GM12878 (cell line): Measurements from ENCODE around the gene TTC39C. TPM values are rescaled to one million over a fixed set of nuclear protein-coding genes. Genes with fewer than 3 reads are reported as not detected.

Experiments used
- ATAC-seq: fragments of 200-7000 bp; cut with Tn5 transposase; 3 replicates; pipeline ENCODE4 v1.9.1; 2020; ENCODE audit warnings: mild to moderate bottlenecking, moderate library complexity
- BruUV-seq: library from RNA; stranded (reverse); fragments of 400-500 nt; replicated peaks from 2 replicates; lab custom pipeline; 2021; lab: Mats Ljungman, UMichigan
- CTCF ChIA-PET: fragments of 300-600 bp; sonication (Branson Sonifier 250); formaldehyde crosslinking; extraction: SDS; loops from one replicate; lab custom pipeline; 2021; ENCODE audit warnings: inconsistent platforms; lab: Yijun Ruan, JAX
- POLR2A ChIA-PET: fragments of 350-600 bp; formaldehyde crosslinking; extraction: SDS; loops from one replicate; lab custom pipeline; 2021; ENCODE audit warnings: inconsistent platforms; lab: Charles Lee
- RAD21 ChIA-PET: fragments of 300-600 bp; sonication (Branson Sonifier 250); formaldehyde crosslinking; loops from one replicate; lab custom pipeline; 2023; ENCODE audit warnings: antibody characterized with exemption; ENCODE audit not compliant: unreplicated experiment; lab: Charles Lee
- SMC1A ChIA-PET: fragments of 300-600 bp; sonication (Branson Sonifier 250); formaldehyde crosslinking; loops from one replicate; lab custom pipeline; 2023; ENCODE audit not compliant: unreplicated experiment, uncharacterized antibody; lab: Charles Lee
- DNase-seq: peaks from one replicate; pipeline ENCODE4 v3.0.0-alpha.2; 2011; ENCODE audit warnings: low read depth, low spot score
- FAIRE-seq: peaks from 3 replicates; lab custom pipeline; 2011; peaks lifted over from hg19 to GRCh38; lab: Jason Lieb, UNC
- H2AFZ ChIP-seq: 2 replicates; pipeline ENCODE4 v1.6.0; 2011; ENCODE audit warnings: low read depth, low read length, control low read depth; ENCODE audit not compliant: control insufficient read depth
- H3K27ac ChIP-seq: 2 replicates; pipeline ENCODE4 v1.5.1; 2011; ENCODE audit warnings: control low read depth; ENCODE audit not compliant: control insufficient read depth, insufficient read depth
- H3K27me3 ChIP-seq, 2 experiments: replicated peaks in 1 of 2; 2 replicates each; pipeline versions ENCODE4 v1.6.0 to v1.6.1; 2011; ENCODE audit warnings: low read length in 1 of 2; ENCODE audit not compliant: control insufficient read depth in 2 of 2, insufficient read depth in 2 of 2
- H3K36me3 ChIP-seq, 2 experiments: 2 replicates each; pipeline ENCODE4 v1.5.1; 2011; ENCODE audit warnings: low read length in 1 of 2; ENCODE audit not compliant: control insufficient read depth in 2 of 2, insufficient read depth in 2 of 2
- H3K4me1 ChIP-seq: 2 replicates; pipeline ENCODE4 v1.6.1; 2011; ENCODE audit warnings: mild to moderate bottlenecking, low read length, moderate library complexity, mixed read lengths; ENCODE audit not compliant: control insufficient read depth, insufficient read depth
- H3K4me2 ChIP-seq: 2 replicates; pipeline ENCODE4 v1.6.0; 2011; ENCODE audit warnings: control low read depth; ENCODE audit not compliant: control insufficient read depth, insufficient read depth
- H3K4me3 ChIP-seq: fragments of 200-600 bp; sonication (generic); 2 replicates; pipeline ENCODE4 v1.5.1; 2016
- H3K79me2 ChIP-seq: 2 replicates; pipeline ENCODE4 v1.6.0; 2011; ENCODE audit warnings: low read length; ENCODE audit not compliant: control insufficient read depth, insufficient read depth
- H3K9ac ChIP-seq: 2 replicates; pipeline ENCODE4 v1.8.0; 2011; ENCODE audit warnings: low read length, control low read depth, mixed read lengths; ENCODE audit not compliant: control insufficient read depth, insufficient read depth
- H3K9me3 ChIP-seq: replicated peaks from 3 replicates; pipeline ENCODE4 v1.5.1; 2011; ENCODE audit warnings: mild to moderate bottlenecking, low read length; ENCODE audit not compliant: control insufficient read depth, insufficient read depth
- H4K20me1 ChIP-seq: 2 replicates; pipeline ENCODE4 v1.6.0; 2011; ENCODE audit not compliant: control insufficient read depth, insufficient read depth
- BRCA1 ChIP-seq: IDR thresholded peaks from 2 replicates; pipeline ENCODE4 v1.6.1; 2011; ENCODE audit warnings: low read depth, low read length, improper control_type of control experiment
- CBX5 ChIP-seq: sonication (generic); IDR thresholded peaks from 2 replicates; pipeline ENCODE4 v1.6.1; 2016; ENCODE audit warnings: low read depth, moderate library complexity, mild to moderate bottlenecking, inconsistent platforms
- IRF3 ChIP-seq: fragments of 450-650 bp; IDR thresholded peaks from 2 replicates; pipeline ENCODE4 v1.6.1; 2014; ENCODE audit warnings: mild to moderate bottlenecking
- MTA3 ChIP-seq: IDR thresholded peaks from 2 replicates; pipeline ENCODE4 v1.6.1; 2012; ENCODE audit warnings: low read length, inconsistent platforms, borderline replicate concordance
- RCOR1 ChIP-seq: conservative IDR thresholded peaks from 2 replicates; pipeline ENCODE4 v1.6.1; 2012; ENCODE audit warnings: low read depth, low read length, improper control_type of control experiment
- USF2 ChIP-seq: IDR thresholded peaks from 2 replicates; pipeline ENCODE4 v1.6.1; 2011; ENCODE audit warnings: low read depth, low read length, improper control_type of control experiment, borderline replicate concordance
- ZBED1 ChIP-seq: IDR thresholded peaks from 2 replicates; pipeline ENCODE4 v1.6.1; 2016; ENCODE audit warnings: borderline replicate concordance
- ZNF592 ChIP-seq: fragments of 450-650 bp; IDR thresholded peaks from 2 replicates; pipeline ENCODE4 v1.6.1; 2017; ENCODE audit warnings: mild to moderate bottlenecking, moderate library complexity
- WGBS: methylation state at CpG from one replicate; pipeline ENCODE4 v1.1.6; 2016; ENCODE audit warnings: low lambda C conversion rate; ENCODE audit not compliant: insufficient replicate concordance, insufficient coverage; ENCODE audit errors: missing lambda C conversion rate; 5-methylcytosine and 5-hydroxymethylcytosine counted together
- in situ Hi-C: fragments of 300-500 bp; cut with MboI; formaldehyde crosslinking; loops from 9 replicates; pipeline ENCODE4 v1.14.3; 2018; ENCODE audit warnings: mixed read lengths
- intact Hi-C: fragments of 100-400 bp; cut with micrococcal nuclease; formaldehyde crosslinking; loops from one replicate; pipeline ENCODE4 v1.14.2; 2022; ENCODE audit not compliant: unreplicated experiment
- polyA plus RNA-seq, 11 experiments: library from polyadenylated mRNA; depleted of rRNA in 4 of 11; unstranded in 6 of 11; stranded (reverse) in 5 of 11; fragments of >200 nt; fragmentation: Nextera tagmentation in 4 of 11; fragmentation: Illumina TruSeq in 1 of 11; extraction: Ambion mirVana in 4 of 11; extraction: Trizol in 1 of 11; gene quantifications; 1 replicate in 1 of 11; 2 replicates in 10 of 11; pipeline versions ENCODE4 v1.2.1 to v1.2.3, GENCODE V29; 2011 to 2016; ENCODE audit warnings: inconsistent platforms in 2 of 11, missing spikeins in 2 of 11, low read depth in 1 of 11
- total RNA-seq, 4 experiments: library from RNA; depleted of rRNA in 3 of 4; stranded (reverse); fragments of >200 nt in 3 of 4; fragmentation: Illumina TruSeq in 1 of 4; extraction: Trizol in 1 of 4; gene quantifications; 2 replicates each; pipeline versions ENCODE4 v1.2.1 to v1.2.3, GENCODE V29; 2013 to 2021
- TF ChIP-seq, protein P1 (sequence below): fragments of 450-650 bp; formaldehyde crosslinking; IDR thresholded peaks from 2 replicates; pipeline ENCODE4 v1.5.0; 2022; ENCODE audit warnings: mild to moderate bottlenecking, missing genetic modification characterization

The TTC39C gene
- total and polyA plus RNA-seq, 10 of the 15 experiments (the other 5 are each of a cell fraction or from before 2014, with no cell fraction given), result 21.1 to 91.0 (median 64.8) TPM

GRCh38 chr18:23992941-23993280 is 21.6 kb upstream of the TTC39C start:
- no peak overlapping the region; the same call in 1 of the 2 replicates for H2AFZ ChIP-seq
- peak overlapping the region; percentile 18 for H3K4me3 ChIP-seq
- no peaks in the 10 kb centered on the region for H3K27me3 ChIP-seq
- FAIRE-seq, result peak; percentile 27
- no peaks in the 10 kb centered on the region for H4K20me1 ChIP-seq
- RAD21 ChIA-PET, result no interaction called here
- no peaks in the 10 kb centered on the region; the same call in 2 of the 3 replicates for H3K9me3 ChIP-seq
- H3K79me2 ChIP-seq, result peaks cover 17% of the 10 kb centered on the region
- peak overlapping the region; percentile 62 for H3K27ac ChIP-seq
- intact Hi-C loops, result no loop called here
- POLR2A ChIA-PET, result no interaction called here
- SMC1A ChIA-PET, result interaction anchor here (1.0 to 3.0 kb wide), 4 partner anchors 10 to 66 kb away, joined by 3 to 10 read pairs (median 5); no protein-coding TSS in a partner anchor
- H3K36me3 ChIP-seq, result no peaks in the 10 kb centered on the region
- peak overlapping the region; percentile 84 for H3K4me2 ChIP-seq
- WGBS, result 24% methylated on average over 2 of the region's 2 CpGs
- TSS peak; percentile 93 for BruUV-seq
- TF ChIP-seq RCOR1 (no peak), IRF3 (no peak), ZNF592 (no peak), MTA3 (no peak; the same call in 1 of the 2 replicates), BRCA1 (no peak), USF2 (no peak), CBX5 (no peak), ZBED1 (no peak)
- TF ChIP-seq, protein P1, sequence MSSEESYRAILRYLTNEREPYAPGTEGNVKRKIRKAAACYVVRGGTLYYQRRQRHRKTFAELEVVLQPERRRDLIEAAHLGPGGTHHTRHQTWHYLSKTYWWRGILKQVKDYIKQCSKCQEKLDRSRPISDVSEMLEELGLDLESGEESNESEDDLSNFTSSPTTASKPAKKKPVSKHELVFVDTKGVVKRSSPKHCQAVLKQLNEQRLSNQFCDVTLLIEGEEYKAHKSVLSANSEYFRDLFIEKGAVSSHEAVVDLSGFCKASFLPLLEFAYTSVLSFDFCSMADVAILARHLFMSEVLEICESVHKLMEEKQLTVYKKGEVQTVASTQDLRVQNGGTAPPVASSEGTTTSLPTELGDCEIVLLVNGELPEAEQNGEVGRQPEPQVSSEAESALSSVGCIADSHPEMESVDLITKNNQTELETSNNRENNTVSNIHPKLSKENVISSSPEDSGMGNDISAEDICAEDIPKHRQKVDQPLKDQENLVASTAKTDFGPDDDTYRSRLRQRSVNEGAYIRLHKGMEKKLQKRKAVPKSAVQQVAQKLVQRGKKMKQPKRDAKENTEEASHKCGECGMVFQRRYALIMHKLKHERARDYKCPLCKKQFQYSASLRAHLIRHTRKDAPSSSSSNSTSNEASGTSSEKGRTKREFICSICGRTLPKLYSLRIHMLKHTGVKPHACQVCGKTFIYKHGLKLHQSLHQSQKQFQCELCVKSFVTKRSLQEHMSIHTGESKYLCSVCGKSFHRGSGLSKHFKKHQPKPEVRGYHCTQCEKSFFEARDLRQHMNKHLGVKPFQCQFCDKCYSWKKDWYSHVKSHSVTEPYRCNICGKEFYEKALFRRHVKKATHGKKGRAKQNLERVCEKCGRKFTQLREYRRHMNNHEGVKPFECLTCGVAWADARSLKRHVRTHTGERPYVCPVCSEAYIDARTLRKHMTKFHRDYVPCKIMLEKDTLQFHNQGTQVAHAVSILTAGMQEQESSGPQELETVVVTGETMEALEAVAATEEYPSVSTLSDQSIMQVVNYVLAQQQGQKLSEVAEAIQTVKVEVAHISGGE (CRISPR knock-in tag), result no peak
- in situ Hi-C loops, result no loop called here
- H3K9ac ChIP-seq, result peak overlapping the region; percentile 54
- H3K4me1 ChIP-seq, result peaks cover 19% of the 10 kb centered on the region
- DNase-seq, result no peak
- no peak for ATAC-seq
- CTCF ChIA-PET, result interaction anchor here (1.2 kb wide), 1 partner anchor 11 kb away, joined by 5 read pairs; no protein-coding TSS in a partner anchor
